Measurements from ENCODE around the gene SUMF2. TPM values are rescaled to one million over a fixed set of nuclear protein-coding genes. Genes with fewer than 3 reads are reported as not detected.
"Not testable (repeated sequence)": the region's sequence is repeated elsewhere in the genome, so short reads cannot be mapped to it uniquely, and the experiment has no call there.

SUMF2 gene
- 157 and 166 TPM in 2 replicates for total RNA-seq

GRCh38 chr7:56063882-56064625 lies at the start of gene SUMF2:
Gene SUMF2 (plus strand): TSS chr7:56064286. CDS start chr7:56064312, 26 bp downstream.
- DNase-seq (ENCODE audit: low spot score) = peak; percentile 88
- H3K27ac Mint-ChIP-seq = peak within 1 kb of the TSS; percentile 87
- intact Hi-C loops (cut with micrococcal nuclease) = loop anchor here (1.0 to 2.0 kb wide), 5 partner anchors 10 to 1305 kb away; partner anchors contain the start of genes CCT6A, CHCHD2, PSPH and SEC61G
- H3K36me3 Mint-ChIP-seq (ENCODE audit: low read depth) = peaks cover 51% of the 10 kb centered on the region
- H3K27me3 Mint-ChIP-seq (ENCODE audit: insufficient read depth) = no peaks in the 10 kb centered on the region
- H3K4me3 Mint-ChIP-seq = peak within 1 kb of the TSS; percentile 94
- peaks cover 46% of the 10 kb centered on the region for H3K4me1 Mint-ChIP-seq (ENCODE audit: low read depth)
- H3K9me3 Mint-ChIP-seq = no peaks in the 10 kb centered on the region

- DNase-seq (ENCODE audit: low spot score); H3K27ac Mint-ChIP-seq; intact Hi-C loops (cut with micrococcal nuclease); H3K4me3 Mint-ChIP-seq; H3K9me3 Mint-ChIP-seq; H3K4me1 Mint-ChIP-seq (ENCODE audit: low read depth); H3K27me3 Mint-ChIP-seq (ENCODE audit: insufficient read depth): not testable (repeated sequence)
- H3K36me3 Mint-ChIP-seq (ENCODE audit: low read depth) = peaks cover 11% of the 10 kb centered on the region
These were observed 47.1 kb upstream of the SUMF2 start for GRCh38 chr7:56017015-56017414.

GRCh38 chr7:56019501-56019900 lies 44.6 kb upstream of the SUMF2 start:
- no peaks in the 10 kb centered on the region for H3K9me3 Mint-ChIP-seq
- H3K4me1 Mint-ChIP-seq (ENCODE audit: low read depth) = no peaks in the 10 kb centered on the region
- DNase-seq (ENCODE audit: low spot score) = no peak
- no peaks in the 10 kb centered on the region for H3K27me3 Mint-ChIP-seq (ENCODE audit: insufficient read depth)
- peaks cover 6% of the 10 kb centered on the region for H3K36me3 Mint-ChIP-seq (ENCODE audit: low read depth)
- intact Hi-C loops (cut with micrococcal nuclease) = no loop called here
- H3K27ac Mint-ChIP-seq = no peak overlapping the region
- H3K4me3 Mint-ChIP-seq = no peak overlapping the region

- intact Hi-C loops (cut with micrococcal nuclease) = no loop called here
- Mint-ChIP-seq H3K4me1 (ENCODE audit: low read depth) (no peaks in the 10 kb centered on the region), H3K9me3 (no peaks in the 10 kb centered on the region), H3K27me3 (ENCODE audit: insufficient read depth) (no peaks in the 10 kb centered on the region), H3K36me3 (ENCODE audit: low read depth) (peaks cover 6% of the 10 kb centered on the region), H3K27ac (no peak overlapping the region), H3K4me3 (no peak overlapping the region)
- DNase-seq (ENCODE audit: low spot score) = no peak
These were observed 40.6 kb upstream of the SUMF2 start for GRCh38 chr7:56023500-56023899.

- Mint-ChIP-seq H3K27ac (no peak overlapping the region), H3K36me3 (ENCODE audit: low read depth) (peaks cover 2% of the 10 kb centered on the region)
These were observed 37.5 kb upstream of the SUMF2 start for GRCh38 chr7:56026538-56026937.

GRCh38 chr7:56028942-56029630 lies 35.0 kb upstream of the SUMF2 start:
- DNase-seq (ENCODE audit: low spot score) = no peak
- Mint-ChIP-seq H3K4me1 (ENCODE audit: low read depth) (peaks cover 15% of the 10 kb centered on the region), H3K27me3 (ENCODE audit: insufficient read depth) (no peaks in the 10 kb centered on the region), H3K9me3 (no peaks in the 10 kb centered on the region), H3K27ac (no peak overlapping the region), H3K4me3 (no peak overlapping the region), H3K36me3 (ENCODE audit: low read depth) (peaks cover 6% of the 10 kb centered on the region)
- intact Hi-C loops (cut with micrococcal nuclease) = no loop called here

More at GRCh38 chr7:56026538-56026937, 37.5 kb upstream of the SUMF2 start:
- Mint-ChIP-seq H3K4me3 (no peak overlapping the region), H3K27me3 (ENCODE audit: insufficient read depth) (no peaks in the 10 kb centered on the region), H3K9me3 (no peaks in the 10 kb centered on the region), H3K4me1 (ENCODE audit: low read depth) (peaks cover 3% of the 10 kb centered on the region)
- no peak for DNase-seq (ENCODE audit: low spot score)
- intact Hi-C loops (cut with micrococcal nuclease) = no loop called here

GRCh38 chr7:56030340-56030739 lies 33.7 kb upstream of the SUMF2 start:
- H3K4me3 Mint-ChIP-seq = no peak overlapping the region
- no peaks in the 10 kb centered on the region for H3K9me3 Mint-ChIP-seq
- H3K27me3 Mint-ChIP-seq (ENCODE audit: insufficient read depth) = no peaks in the 10 kb centered on the region
- no peak for DNase-seq (ENCODE audit: low spot score)
- intact Hi-C loops (cut with micrococcal nuclease) = no loop called here
- peaks cover 6% of the 10 kb centered on the region for H3K36me3 Mint-ChIP-seq (ENCODE audit: low read depth)
- H3K27ac Mint-ChIP-seq = no peak overlapping the region
- H3K4me1 Mint-ChIP-seq (ENCODE audit: low read depth) = peaks cover 15% of the 10 kb centered on the region

- H3K27me3 Mint-ChIP-seq (ENCODE audit: insufficient read depth); H3K9me3 Mint-ChIP-seq; intact Hi-C loops (cut with micrococcal nuclease); H3K36me3 Mint-ChIP-seq (ENCODE audit: low read depth); H3K27ac Mint-ChIP-seq; DNase-seq (ENCODE audit: low spot score): not testable (repeated sequence)
- Mint-ChIP-seq H3K4me1 (ENCODE audit: low read depth) (peaks cover 15% of the 10 kb centered on the region), H3K4me3 (peak overlapping the region; percentile 3)
These were observed 32.5 kb upstream of the SUMF2 start for GRCh38 chr7:56031556-56031955.

GRCh38 chr7:56032578-56032977 lies 31.5 kb upstream of the SUMF2 start:
- H3K36me3 Mint-ChIP-seq (ENCODE audit: low read depth); DNase-seq (ENCODE audit: low spot score); H3K9me3 Mint-ChIP-seq; H3K27me3 Mint-ChIP-seq (ENCODE audit: insufficient read depth); H3K27ac Mint-ChIP-seq; H3K4me3 Mint-ChIP-seq; intact Hi-C loops (cut with micrococcal nuclease): not testable (repeated sequence)
- H3K4me1 Mint-ChIP-seq (ENCODE audit: low read depth) = peaks cover 15% of the 10 kb centered on the region

GRCh38 chr7:56033671-56034432 lies 30.2 kb upstream of the SUMF2 start:
- peak overlapping the region; percentile 92 for H3K4me3 Mint-ChIP-seq
- peak; percentile 71 for DNase-seq (ENCODE audit: low spot score)
- no peaks in the 10 kb centered on the region for H3K27me3 Mint-ChIP-seq (ENCODE audit: insufficient read depth)
- H3K4me1 Mint-ChIP-seq (ENCODE audit: low read depth) = peaks cover 15% of the 10 kb centered on the region
- peak overlapping the region; percentile 87 for H3K27ac Mint-ChIP-seq
- intact Hi-C loops (cut with micrococcal nuclease) = loop anchor here (1.0 kb wide), 2 partner anchors 17 to 40 kb away; partner anchors contain the start of genes CCT6A and PSPH
- peaks cover 6% of the 10 kb centered on the region for H3K36me3 Mint-ChIP-seq (ENCODE audit: low read depth)
- no peaks in the 10 kb centered on the region for H3K9me3 Mint-ChIP-seq

- intact Hi-C loops (cut with micrococcal nuclease) = no loop called here
- no peak overlapping the region for H3K4me3 Mint-ChIP-seq
- no peaks in the 10 kb centered on the region for H3K9me3 Mint-ChIP-seq
- no peaks in the 10 kb centered on the region for H3K27me3 Mint-ChIP-seq (ENCODE audit: insufficient read depth)
- H3K36me3 Mint-ChIP-seq (ENCODE audit: low read depth) = no peaks in the 10 kb centered on the region
- H3K4me1 Mint-ChIP-seq (ENCODE audit: low read depth) = no peaks in the 10 kb centered on the region
- no peak overlapping the region for H3K27ac Mint-ChIP-seq
- DNase-seq (ENCODE audit: low spot score) = no peak
These were observed 23.4 kb upstream of the SUMF2 start for GRCh38 chr7:56040730-56041129.

- H3K4me3 Mint-ChIP-seq; H3K27me3 Mint-ChIP-seq (ENCODE audit: insufficient read depth); intact Hi-C loops (cut with micrococcal nuclease); H3K9me3 Mint-ChIP-seq; H3K4me1 Mint-ChIP-seq (ENCODE audit: low read depth); H3K36me3 Mint-ChIP-seq (ENCODE audit: low read depth); DNase-seq (ENCODE audit: low spot score); H3K27ac Mint-ChIP-seq: not testable (repeated sequence)
These were observed 18.3 kb upstream of the SUMF2 start for GRCh38 chr7:56045758-56046157.
